ENCODE data around the gene CDH4.

- no peak for TF ChIP-seq EP300 (IDR thresholded peaks at IDR 0.05; ENCODE audit: low read depth)
- TF ChIP-seq POLR2A (IDR thresholded peaks at IDR 0.05) = no peak
These were observed 724.8 kb downstream of the CDH4 start for GRCh38 chr20:61976644-61977418.
